ENCODE results near the gene DNAJB11. TPM values are rescaled to one million over a fixed set of nuclear protein-coding genes. Genes with fewer than 3 reads are reported as not detected.
A peak's percentile ranks its signal among the peaks of the same experiment; 100 is the strongest.

Gene DNAJB11
- total and polyA plus RNA-seq, 2 donors (not counting 1 experiment from before 2014, with no cell fraction given), result 17.9 to 27.7 TPM

GRCh38 chr3:186571644-186572013 lies 1.1 kb downstream of the DNAJB11 start:
- no peaks in the 10 kb centered on the region for H3K9me3 Mint-ChIP-seq (ENCODE audit: insufficient read depth)
- Histone ChIP-seq H2AFZ (ENCODE audit: insufficient read depth, low read depth, low read length, poor library complexity, severe bottlenecking) (no peak overlapping the region), H4K20me1 (ENCODE audit: control insufficient read depth, insufficient read depth, low read length, poor library complexity, severe bottlenecking) (no peaks in the 10 kb centered on the region), H3K9me3 (ENCODE audit: control extremely low read depth in 1 of 3, control insufficient read depth in 2 of 3, insufficient read depth in 1 of 3, low read length in 2 of 3) (no peaks in the 10 kb centered on the region), H3K4me2 (replicated peaks; ENCODE audit: low read depth, low read length, poor library complexity, severe bottlenecking) (peak overlapping the region; percentile 87), H3K9ac (ENCODE audit: low read length) (peak overlapping the region; percentile 96), H3K79me2 (ENCODE audit: control insufficient read depth, insufficient read depth, low read length) (peaks cover 61% of the 10 kb centered on the region), H3K36me3 (replicated peaks in 1 of 2; ENCODE audit: control extremely low read depth in 1 of 2, control insufficient read depth in 1 of 2, extremely low read depth in 1 of 2, insufficient read depth in 2 of 2, low read length in 1 of 2) (peaks cover 12 to 35% of the 10 kb centered on the region in 2 experiments), H3K4me3 (ENCODE audit: control extremely low read depth in 1 of 5, extremely low read depth in 1 of 5, insufficient read depth in 1 of 5, low read depth in 2 of 5, low read length in 4 of 5) (peak overlapping the region; percentile 86 to 98 (median 88)), H3K27me3 (replicated peaks in 1 of 4; ENCODE audit: control extremely low read depth in 1 of 4, control insufficient read depth in 3 of 4, insufficient read depth in 4 of 4, low read length in 3 of 4) (no peaks in the 10 kb centered on the region), H3K27ac (ENCODE audit: low read length in 2 of 2) (peak overlapping the region in 1 of 2 donors; percentile 96), H3K4me1 (ENCODE audit: control insufficient read depth in 2 of 2, insufficient read depth in 2 of 2, low read length in 2 of 2) (peaks cover 22 to 31% of the 10 kb centered on the region in 2 donors)
- no peak for ATAC-seq (ENCODE audit: low read depth)
- no peak for TF ChIP-seq EZH2 (IDR thresholded peaks at IDR 0.05; ENCODE audit: borderline replicate concordance, insufficient read depth, low read depth, low read length, poor library complexity, severe bottlenecking)
- TF ChIP-seq CTCF (IDR thresholded peaks at IDR 0.05), result no peak
- no CpG with 5 or more reads among the region's 2 CpGs for WGBS (ENCODE audit: insufficient coverage)
- DNase-seq, result peak; percentile 50
- intact Hi-C loops (cut with micrococcal nuclease), result loop anchor here (2.0 to 10.0 kb wide), 4 partner anchors 43 to 443 kb away; partner anchors contain the start of gene ST6GAL1
- peak overlapping the region; percentile 98 for H3K27ac Mint-ChIP-seq
- H3K4me3 Mint-ChIP-seq, result peak overlapping the region; percentile 98
- POLR2A ChIA-PET, result interaction anchor here (0.6 kb wide), 1 partner anchor 193 kb away, joined by 3 read pairs; no protein-coding TSS in a partner anchor
- H3K27me3 Mint-ChIP-seq, result no peaks in the 10 kb centered on the region
- CTCF ChIA-PET, result interaction anchor here (0.7 to 2.2 kb wide), 5 partner anchors 31 to 628 kb away, joined by 3 to 14 read pairs (median 6); no protein-coding TSS in a partner anchor
- H3K4me1 Mint-ChIP-seq, result peaks cover 46% of the 10 kb centered on the region

GRCh38 chr3:186577521-186577920 lies 7.0 kb downstream of the DNAJB11 start:
- Histone ChIP-seq H3K4me1 (ENCODE audit: control insufficient read depth in 2 of 2, insufficient read depth in 2 of 2, low read length in 2 of 2) (no peaks in the 10 kb centered on the region), H3K27ac (ENCODE audit: low read length in 2 of 2) (no peak overlapping the region), H3K27me3 (replicated peaks in 1 of 4; ENCODE audit: control extremely low read depth in 1 of 4, control insufficient read depth in 3 of 4, insufficient read depth in 4 of 4, low read length in 3 of 4) (no peaks in the 10 kb centered on the region), H3K9me3 (ENCODE audit: control extremely low read depth in 1 of 3, control insufficient read depth in 2 of 3, insufficient read depth in 1 of 3, low read length in 2 of 3) (no peaks in the 10 kb centered on the region), H4K20me1 (ENCODE audit: control insufficient read depth, insufficient read depth, low read length, poor library complexity, severe bottlenecking) (no peaks in the 10 kb centered on the region), H2AFZ (ENCODE audit: insufficient read depth, low read depth, low read length, poor library complexity, severe bottlenecking) (no peak overlapping the region), H3K4me3 (ENCODE audit: control extremely low read depth in 1 of 5, extremely low read depth in 1 of 5, insufficient read depth in 1 of 5, low read depth in 2 of 5, low read length in 4 of 5) (no peak overlapping the region), H3K36me3 (replicated peaks in 1 of 2; ENCODE audit: control extremely low read depth in 1 of 2, control insufficient read depth in 1 of 2, extremely low read depth in 1 of 2, insufficient read depth in 2 of 2, low read length in 1 of 2) (peaks cover 38 to 82% of the 10 kb centered on the region in 2 experiments), H3K4me2 (replicated peaks; ENCODE audit: low read depth, low read length, poor library complexity, severe bottlenecking) (no peak overlapping the region), H3K9ac (ENCODE audit: low read length) (no peak overlapping the region), H3K79me2 (ENCODE audit: control insufficient read depth, insufficient read depth, low read length) (peaks cover 36% of the 10 kb centered on the region)
- Mint-ChIP-seq H3K27ac (no peak overlapping the region), H3K4me1 (peaks cover 7% of the 10 kb centered on the region), H3K9me3 (ENCODE audit: insufficient read depth) (no peaks in the 10 kb centered on the region), H3K4me3 (no peak overlapping the region), H3K27me3 (no peaks in the 10 kb centered on the region)
- ChIA-PET CTCF (interaction anchor here (0.9 to 1.2 kb wide), 3 partner anchors 37 to 319 kb away, joined by 3 to 4 read pairs (median 3); no protein-coding TSS in a partner anchor), POLR2A (no interaction called here)
- no peak for TF ChIP-seq EZH2 (IDR thresholded peaks at IDR 0.05; ENCODE audit: borderline replicate concordance, insufficient read depth, low read depth, low read length, poor library complexity, severe bottlenecking)
- no peak for TF ChIP-seq CTCF (IDR thresholded peaks at IDR 0.05)
- intact Hi-C loops (cut with micrococcal nuclease), result loop anchor here (10.0 kb wide), 1 partner anchor 437 kb away; no protein-coding TSS in a partner anchor
- ATAC-seq (ENCODE audit: low read depth), result no peak
- DNase-seq, result no peak
- WGBS (ENCODE audit: insufficient coverage), result 60% methylated on average over 1 of the region's 2 CpGs

All from B cell (primary cell).